Posterior cingulate gyrus (tissue), 11 donors: ENCODE measurements around the gene MAPRE2.
A peak's percentile ranks its signal among the peaks of the same experiment; 100 is the strongest.
"Not testable (repeated sequence)": the region's sequence is repeated elsewhere in the genome, so short reads cannot be mapped to it uniquely, and the experiment has no call there.

Experiments used
- DNase-seq, 10 donors: peaks; one replicate each; pipeline versions ENCODE4 v3.0.0 to v3.0.0-alpha.2; 2020 to 2021; ENCODE audit warnings: mixed read lengths in 3 of 10
- intact Hi-C: fragments of 100-400 bp; cut with DNase I; formaldehyde crosslinking; loops from one replicate; pipeline ENCODE4 v1.15.1; 2023

The MAPRE2 gene

GRCh38 chr18:35167857-35168256, 126.6 kb downstream of the MAPRE2 start:
- intact Hi-C loops, result no loop called here
- no peak for DNase-seq

- intact Hi-C loops, DNase-seq: not testable (repeated sequence)
These were observed 129.1 kb downstream of the MAPRE2 start for GRCh38 chr18:35170323-35170722.

- no peak for DNase-seq
- intact Hi-C loops, result no loop called here
These were observed 130.2 kb downstream of the MAPRE2 start for GRCh38 chr18:35171315-35171987.

- no peak for DNase-seq
- intact Hi-C loops, result no loop called here
These were observed 130.8 kb downstream of the MAPRE2 start for GRCh38 chr18:35172009-35172408.

GRCh38 chr18:35172451-35173035, 131.3 kb downstream of the MAPRE2 start:
- no peak for DNase-seq
- intact Hi-C loops, result no loop called here

- DNase-seq, result no peak
- intact Hi-C loops, result no loop called here
These were observed 133.0 kb downstream of the MAPRE2 start for GRCh38 chr18:35174093-35174731.

- intact Hi-C loops, result no loop called here
- DNase-seq, result no peak
These were observed 133.5 kb downstream of the MAPRE2 start for GRCh38 chr18:35174745-35175144.

GRCh38 chr18:35176925-35177324, 135.7 kb downstream of the MAPRE2 start:
- intact Hi-C loops, result no loop called here
- no peak for DNase-seq

- intact Hi-C loops, result no loop called here
- no peak for DNase-seq
These were observed 137.0 kb downstream of the MAPRE2 start for GRCh38 chr18:35178260-35178659.

GRCh38 chr18:35179906-35180305, 138.7 kb downstream of the MAPRE2 start:
- intact Hi-C loops, result no loop called here
- DNase-seq, result no peak

GRCh38 chr18:35180455-35180854, 139.2 kb downstream of the MAPRE2 start:
- intact Hi-C loops, result no loop called here
- no peak for DNase-seq

- intact Hi-C loops, result no loop called here
- no peak for DNase-seq
These were observed 140.9 kb downstream of the MAPRE2 start for GRCh38 chr18:35182151-35182550.

- intact Hi-C loops, result no loop called here
- no peak for DNase-seq
These were observed 142.7 kb downstream of the MAPRE2 start for GRCh38 chr18:35183886-35184285.

- intact Hi-C loops, result no loop called here
These were observed 144.6 kb downstream of the MAPRE2 start for GRCh38 chr18:35185771-35186170.

GRCh38 chr18:35186291-35187034, 145.2 kb downstream of the MAPRE2 start:
- DNase-seq, result no peak
- intact Hi-C loops, result no loop called here

More at GRCh38 chr18:35185771-35186170, 144.6 kb downstream of the MAPRE2 start:
- DNase-seq, result no peak

GRCh38 chr18:35189510-35189909, 148.3 kb downstream of the MAPRE2 start:
- peak in 5 of 10 donors; percentile 31 to 88 (median 51) for DNase-seq

GRCh38 chr18:35190948-35191697, 149.9 kb downstream of the MAPRE2 start:
- intact Hi-C loops, result no loop called here
- DNase-seq, result no peak

More at GRCh38 chr18:35189510-35189909, 148.3 kb downstream of the MAPRE2 start:
- intact Hi-C loops, result no loop called here

GRCh38 chr18:35191698-35192025, 150.4 kb downstream of the MAPRE2 start:
- no peak for DNase-seq
- intact Hi-C loops, result no loop called here

GRCh38 chr18:35192415-35192814, 151.2 kb downstream of the MAPRE2 start:
- intact Hi-C loops, result no loop called here
- DNase-seq, result no peak
